GM18517 (cell line): ENCODE data around the gene ADAMTS10.
"Not testable (repeated sequence)": the region's sequence is repeated elsewhere in the genome, so short reads cannot be mapped to it uniquely, and the experiment has no call there.

Source experiments
- ATAC-seq: cut with Tn5 transposase; IDR thresholded peaks from one replicate; pipeline ENCODE4 v1.9.1; 2021; ENCODE audit warnings: mild to moderate bottlenecking, moderate library complexity; ENCODE audit not compliant: unreplicated experiment

The ADAMTS10 gene

DNA sequence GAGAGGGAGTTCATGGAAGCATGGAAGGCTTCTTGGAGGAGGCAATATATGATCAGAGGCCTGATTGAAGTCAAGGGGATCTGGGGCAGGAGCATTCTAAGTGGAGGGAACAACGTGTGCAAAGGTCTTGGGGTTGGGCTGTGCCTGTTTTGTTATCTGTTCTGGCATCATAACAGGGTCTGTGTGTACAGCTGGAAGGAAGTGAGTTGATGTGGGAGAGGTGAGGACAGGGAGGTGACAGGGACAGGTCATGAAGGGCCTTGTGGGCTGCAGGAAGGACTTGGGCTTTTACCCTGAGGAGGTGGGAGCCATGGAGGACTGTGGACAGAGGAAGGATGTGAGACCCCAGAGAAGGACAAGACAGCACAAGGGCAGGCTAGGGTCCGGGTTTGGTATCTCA is 18.7 kb upstream of the ADAMTS10 start:
- ATAC-seq = no peak

DNA sequence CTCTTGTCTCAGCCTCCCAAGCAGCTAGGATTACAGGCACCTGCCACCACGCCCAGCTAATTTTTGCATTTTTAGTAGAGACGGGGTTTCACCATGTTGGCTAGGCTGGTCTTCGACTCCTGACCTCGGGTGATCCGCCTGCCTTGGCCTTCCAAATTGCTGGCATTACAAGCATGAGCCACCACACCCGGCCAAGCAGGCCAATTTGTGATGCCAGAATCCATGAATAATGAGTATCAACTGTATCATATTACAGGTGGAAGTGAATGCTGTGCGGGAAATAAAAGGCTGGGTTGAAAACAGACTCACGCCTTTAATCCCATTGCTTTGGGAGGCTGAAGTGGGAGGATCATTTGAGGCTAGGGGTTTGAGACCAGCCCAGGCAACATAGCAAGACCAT is 16.3 kb upstream of the ADAMTS10 start:
- no peak for ATAC-seq

DNA sequence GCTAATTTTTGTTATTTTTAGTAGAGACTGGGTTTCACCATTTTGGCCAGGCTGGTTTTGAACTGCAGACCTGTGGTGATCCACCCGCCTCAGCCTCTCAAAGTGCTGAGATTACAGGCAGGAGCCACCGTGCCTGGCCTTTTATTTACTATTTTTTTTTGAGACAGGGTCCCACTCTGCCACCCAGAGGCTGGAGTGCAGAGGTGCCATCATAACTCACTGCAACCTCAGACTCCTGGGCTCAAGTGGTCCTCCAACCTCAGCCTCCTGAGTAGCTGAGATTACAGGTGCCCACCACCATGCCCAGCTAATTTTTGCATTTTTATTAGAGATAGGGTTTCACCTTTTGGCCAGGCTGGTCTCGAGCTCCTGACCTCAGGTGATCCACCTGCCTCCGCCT is 12.4 kb upstream of the ADAMTS10 start:
- ATAC-seq = not testable (repeated sequence)

DNA sequence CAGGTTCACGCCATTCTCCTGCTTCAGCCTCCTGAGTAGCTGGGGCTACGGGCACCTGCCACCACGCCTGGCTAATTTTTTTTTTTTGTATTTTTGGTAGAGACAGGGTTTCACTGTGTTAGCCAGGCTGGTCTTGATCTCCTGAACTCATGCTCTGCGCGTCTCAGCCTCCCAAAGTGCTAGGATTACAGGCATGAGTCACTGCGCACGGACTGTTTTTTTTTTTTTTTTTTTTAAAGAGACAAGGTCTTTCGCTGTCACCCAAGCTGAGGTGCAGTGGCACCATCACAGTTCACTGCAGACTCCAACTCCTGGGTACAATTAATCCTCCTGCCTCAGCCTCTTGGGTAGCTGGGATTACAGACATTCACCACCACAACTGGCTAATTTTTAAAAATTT is 8.2 kb upstream of the ADAMTS10 start:
- no peak for ATAC-seq

DNA sequence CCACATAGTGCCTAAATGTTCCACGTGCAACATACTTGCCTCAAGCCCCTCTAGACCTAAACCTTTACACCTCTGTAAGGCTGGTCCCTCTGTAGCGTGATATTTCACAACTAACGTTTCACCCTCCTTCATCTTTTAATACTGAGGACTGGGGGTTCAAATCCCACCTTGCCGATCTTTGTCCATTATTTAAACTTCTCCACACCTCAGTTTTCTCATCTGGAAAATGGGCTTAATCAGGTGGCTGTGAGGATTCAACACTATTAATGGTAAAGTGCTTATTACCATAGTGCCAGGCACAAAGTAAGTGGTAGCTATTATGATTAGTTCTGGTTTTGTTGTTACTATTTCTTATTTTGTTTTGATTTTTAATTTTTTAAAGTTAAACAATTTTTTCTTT is 7.5 kb upstream of the ADAMTS10 start:
- ATAC-seq = no peak

DNA sequence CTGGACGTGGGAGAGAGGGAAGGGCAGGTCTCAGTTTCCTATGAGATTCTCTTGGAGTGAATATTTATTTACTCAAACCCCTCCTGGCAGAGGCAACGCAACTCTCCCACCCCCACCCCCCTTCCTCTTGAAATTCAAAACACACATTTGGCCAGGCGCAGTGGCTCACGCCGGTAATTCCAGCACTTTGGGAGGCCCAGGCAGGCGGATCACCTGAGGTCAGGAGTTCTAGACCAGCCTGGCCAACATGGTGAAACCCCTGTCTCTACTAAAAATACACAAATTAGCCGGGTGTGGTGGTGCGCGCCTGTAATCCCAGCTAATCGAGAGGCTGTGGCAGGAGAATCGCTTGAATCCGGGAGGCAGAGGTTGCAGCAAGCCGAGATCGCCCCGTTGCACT is 6.8 kb upstream of the ADAMTS10 start:
- not testable (repeated sequence) for ATAC-seq

DNA sequence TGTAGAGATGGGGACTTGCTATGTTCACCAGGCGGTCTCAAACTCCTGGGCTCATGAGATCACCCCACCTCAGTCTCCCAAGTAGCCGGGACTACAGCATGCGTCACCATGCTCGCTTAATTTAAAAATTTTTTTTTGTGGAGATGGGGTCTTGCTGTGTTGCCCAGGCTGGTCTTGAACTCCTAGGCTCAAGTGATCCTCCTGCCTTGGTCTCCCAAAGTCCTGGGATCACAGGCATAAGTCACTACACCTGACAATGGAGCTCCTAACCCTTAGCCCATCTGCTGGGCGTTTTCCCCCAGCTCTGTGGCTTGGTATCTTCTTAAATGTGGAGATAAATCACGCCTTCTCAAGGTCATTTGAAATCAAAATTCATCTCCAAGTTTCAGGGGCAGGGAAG is 6.3 kb upstream of the ADAMTS10 start:
- ATAC-seq = no peak

DNA sequence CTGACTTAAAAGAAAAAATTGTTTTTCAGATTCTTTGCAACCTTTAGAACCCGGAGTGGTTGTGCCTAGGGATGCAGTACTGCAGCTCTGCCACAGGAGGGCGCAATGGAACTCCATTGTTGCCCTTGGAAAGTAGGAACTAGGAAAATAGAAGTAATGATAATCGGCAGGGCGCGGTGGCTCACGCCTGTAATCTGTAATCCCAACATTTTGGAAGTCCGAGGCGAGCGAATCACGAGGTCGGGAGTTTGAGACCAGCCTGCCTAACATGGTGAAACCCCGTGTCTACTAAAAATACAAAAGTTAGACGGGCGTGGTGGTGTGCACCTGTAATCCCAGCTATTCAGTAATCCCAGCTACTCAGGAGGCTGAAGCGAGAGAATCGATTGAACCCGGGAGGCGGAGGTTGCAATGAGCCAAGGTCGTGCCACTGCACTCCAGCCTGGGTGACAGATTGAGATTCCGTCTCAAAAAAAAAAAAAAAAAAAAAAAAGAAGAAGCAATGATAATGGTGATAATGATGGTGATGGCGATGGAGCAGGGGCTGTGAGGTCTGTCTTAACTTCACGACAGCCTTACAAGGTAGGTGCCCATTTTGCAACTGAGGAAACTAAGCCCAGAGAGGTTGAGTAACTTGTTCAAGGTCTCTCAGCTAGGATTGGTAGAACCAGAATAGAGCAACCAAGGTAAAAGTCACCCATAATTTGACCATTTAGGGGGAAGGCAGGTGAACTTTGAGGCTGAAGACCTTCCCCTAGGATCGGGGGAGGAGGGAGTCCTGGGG is 5.5 kb upstream of the ADAMTS10 start:
- no peak for ATAC-seq

DNA sequence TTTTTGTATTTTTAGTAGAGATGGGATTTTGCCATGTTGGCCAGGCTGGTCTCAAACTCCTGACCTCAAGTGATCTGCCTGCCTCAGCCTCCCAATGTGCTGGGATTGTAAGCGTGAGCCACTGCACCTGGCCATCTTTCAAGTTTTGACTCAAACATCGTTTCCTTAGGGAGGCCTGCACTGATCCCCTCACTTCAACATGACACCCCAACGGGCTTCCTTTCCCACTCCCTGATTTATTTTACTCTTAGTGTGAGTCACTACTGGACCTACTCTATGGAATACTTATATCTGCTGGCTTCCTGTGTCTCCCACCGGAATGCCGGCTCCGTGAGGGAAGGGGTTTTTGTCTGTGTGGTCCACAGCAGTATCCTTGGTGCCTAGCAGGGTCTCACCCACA is 4.5 kb upstream of the ADAMTS10 start:
- ATAC-seq = no peak

DNA sequence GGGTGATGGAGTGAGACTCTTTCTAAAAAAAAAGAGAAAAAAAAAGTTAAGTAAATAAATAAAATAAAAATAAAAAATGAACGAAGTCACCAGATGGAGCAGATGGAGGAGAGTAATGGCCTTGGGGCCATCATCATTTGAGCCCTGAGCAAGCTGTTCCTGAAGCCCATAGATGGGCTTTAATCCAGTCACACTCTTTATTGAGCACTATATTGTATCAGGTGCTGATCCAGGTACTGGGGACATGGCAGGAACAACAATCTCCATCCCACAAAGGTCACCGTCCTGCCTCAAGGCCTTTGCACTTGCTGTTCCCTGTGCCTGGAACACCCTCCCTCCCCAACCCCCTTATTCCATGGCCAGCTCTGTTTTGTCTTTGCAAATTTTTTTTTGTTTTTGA is 3.9 kb upstream of the ADAMTS10 start:
- no peak for ATAC-seq

DNA sequence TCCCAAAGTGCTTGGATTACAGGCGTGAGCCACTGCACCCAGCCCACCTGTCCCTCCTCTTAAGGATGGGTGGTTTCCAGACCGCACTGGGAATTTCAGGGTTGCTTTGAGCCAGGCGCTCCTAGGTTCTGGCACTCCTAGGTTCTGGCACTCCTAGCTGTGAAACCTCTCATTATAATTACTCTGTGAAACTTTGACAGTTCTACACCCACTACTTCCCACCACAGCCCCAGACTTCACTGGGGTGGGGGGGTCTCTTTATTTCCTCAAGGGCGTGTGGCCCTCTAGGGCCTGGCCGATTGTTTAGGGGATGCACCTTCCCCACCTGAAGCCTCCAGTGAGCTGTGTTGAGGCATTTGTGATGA is 2.3 kb upstream of the ADAMTS10 start:
- ATAC-seq = no peak

DNA sequence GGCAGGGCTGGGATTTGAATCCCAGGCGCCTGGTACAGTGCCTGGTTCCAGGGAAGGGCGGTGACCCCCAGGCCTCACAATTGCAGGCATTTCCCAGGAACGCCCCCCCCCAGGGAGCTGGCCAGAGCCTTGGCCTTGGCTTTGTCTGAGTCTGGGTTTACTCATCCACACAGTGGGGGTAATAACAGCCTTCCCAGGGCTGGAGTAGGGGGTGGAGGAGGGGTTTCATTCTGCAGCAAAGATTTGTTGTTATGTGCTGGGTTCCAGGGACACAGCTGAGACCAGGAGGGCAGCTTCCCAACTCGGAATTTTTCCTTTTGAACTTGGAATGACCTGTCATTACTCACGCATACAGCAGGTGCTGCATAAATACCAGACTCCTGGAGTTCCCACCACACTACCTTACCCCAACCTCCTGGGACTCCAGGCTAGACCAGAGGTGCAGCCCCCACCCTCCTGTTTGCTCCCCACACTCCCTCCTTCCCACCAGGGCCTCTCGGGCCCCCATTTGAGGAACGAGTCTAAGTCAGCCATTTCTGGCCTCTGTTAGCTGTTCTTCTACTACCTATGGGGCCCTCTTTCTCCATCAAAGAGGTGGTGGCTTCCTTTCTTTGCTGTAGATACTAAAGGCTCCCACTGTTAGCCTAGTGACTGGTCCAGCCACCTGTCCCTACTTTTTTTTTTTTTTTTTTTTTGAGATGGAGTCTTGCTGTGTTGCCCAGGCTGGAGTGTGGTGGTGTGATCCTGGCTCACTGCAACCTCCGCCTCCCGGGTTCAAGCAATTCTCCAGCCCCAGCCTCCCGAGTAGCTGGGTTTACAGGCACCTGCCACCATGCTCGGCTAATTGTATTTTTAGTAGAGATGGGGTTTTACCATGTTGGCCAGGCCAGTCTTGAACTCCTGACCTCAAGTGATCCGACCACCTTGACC is 1.6 kb upstream of the ADAMTS10 start:
- ATAC-seq = no peak

DNA sequence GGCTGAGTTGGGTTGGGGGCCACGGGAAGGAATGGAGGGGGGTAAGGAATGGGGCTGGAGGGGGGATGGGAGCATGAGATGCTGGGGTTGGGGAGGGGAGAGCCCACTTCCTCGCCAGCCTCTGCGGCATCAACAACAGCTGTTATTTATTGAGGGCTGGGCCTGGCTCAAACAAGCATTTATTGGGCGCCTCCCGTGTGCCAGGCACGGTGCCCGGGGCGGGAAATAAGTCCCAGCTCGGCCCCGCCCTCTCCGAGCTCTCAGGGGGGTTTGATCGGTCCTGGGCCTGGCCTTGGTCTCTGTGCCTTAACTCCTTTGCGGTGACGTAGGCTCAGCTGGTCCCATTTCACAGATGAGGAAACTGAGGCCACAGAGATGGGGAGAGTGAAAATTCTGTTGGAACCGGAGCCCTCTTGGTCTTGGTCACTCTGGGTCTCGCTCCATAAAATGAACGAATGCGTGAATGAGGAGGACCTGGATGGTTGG is 919 bp upstream of the ADAMTS10 start:
- no peak for ATAC-seq

DNA sequence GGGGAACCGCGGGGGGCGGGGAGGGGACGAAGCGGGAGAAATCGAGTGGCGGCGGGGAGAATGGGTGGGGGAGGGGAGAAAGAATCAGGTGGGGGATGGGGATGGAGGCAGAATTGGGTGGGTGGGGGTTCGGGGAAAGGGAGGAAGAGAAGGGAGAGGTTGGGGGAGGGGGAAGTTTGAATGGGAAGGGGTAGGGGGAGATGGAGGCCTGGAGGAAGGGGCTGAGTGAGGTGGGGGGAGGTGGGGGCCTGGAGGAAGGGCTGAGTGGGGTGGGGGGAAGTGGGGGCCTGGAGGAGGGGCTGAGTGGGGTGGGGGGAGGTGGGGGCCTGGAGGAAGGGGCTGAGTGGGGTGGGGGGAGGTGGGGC is 403 bp upstream of the ADAMTS10 start:
- no peak for ATAC-seq

DNA sequence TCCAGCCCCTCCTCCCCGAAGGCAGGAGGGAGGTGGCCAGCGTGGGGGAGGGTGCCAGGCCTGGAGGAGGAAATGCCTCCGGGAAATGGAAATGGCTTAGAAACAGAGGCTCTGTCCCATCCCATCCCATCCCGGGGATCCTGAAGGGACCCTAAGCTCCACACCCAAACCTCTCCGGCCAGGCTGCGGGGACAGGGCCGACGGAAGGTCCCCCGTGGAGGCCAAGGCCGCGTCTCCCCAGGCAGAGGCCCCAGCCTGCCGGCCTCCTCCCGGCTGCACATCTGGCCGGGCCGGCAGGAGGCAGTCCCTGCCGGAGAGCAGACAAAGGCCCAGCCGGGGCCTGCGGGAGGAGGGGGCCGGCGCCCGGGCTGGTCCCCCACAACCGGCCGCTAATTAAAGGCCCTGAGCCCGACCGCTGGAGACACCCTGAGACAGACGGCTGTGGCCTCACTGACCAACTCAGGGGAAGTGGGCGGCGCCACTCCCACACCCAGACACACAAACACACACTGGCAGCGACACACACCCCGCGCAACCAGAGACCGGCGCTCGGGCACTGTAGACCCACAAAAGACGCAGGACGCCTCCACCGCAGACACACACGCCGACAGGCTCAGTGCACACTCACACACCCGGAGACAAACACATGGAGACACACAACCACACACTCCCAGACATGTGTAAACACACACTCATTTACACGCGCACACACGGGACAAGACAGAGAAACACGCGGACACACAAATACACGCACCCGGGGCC is 1.1 kb downstream of the ADAMTS10 start:
- no peak for ATAC-seq

DNA sequence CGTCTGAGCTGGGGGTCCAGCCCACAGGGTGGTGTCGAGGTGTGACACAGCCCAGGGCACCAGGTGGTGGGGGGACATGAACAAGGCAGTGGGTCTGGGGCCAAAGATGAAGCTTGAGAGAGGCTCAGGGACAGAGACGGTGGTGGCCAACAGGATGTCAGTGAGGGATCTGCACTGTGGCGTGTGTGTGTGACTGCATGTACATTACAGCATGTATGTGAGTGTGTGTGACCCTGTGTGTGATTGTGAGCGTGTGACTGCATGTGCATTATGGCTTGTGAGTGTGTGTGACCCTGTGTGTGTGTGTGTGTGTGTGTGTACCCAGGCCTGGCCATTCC is 1.6 kb downstream of the ADAMTS10 start:
- ATAC-seq = no peak

DNA sequence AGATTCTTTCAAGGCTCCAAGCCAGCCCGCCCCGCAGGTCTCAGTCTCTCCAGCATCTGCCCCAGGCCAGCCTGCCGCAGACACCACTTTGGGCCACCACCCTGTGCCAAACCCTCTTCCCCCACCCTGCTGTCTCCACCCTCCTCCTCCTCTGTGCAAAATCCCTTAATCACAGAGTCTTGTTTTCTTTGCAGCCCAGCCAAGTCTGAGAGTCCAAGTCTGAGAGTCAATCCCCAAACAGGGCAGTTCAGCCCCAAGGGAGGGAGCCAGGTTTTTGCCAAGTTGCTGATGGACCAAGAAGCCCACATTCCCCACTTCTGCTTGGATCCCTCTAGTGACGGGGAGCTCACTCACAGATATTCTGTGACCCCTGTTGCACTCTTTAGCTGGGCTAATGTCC is 3.1 kb downstream of the ADAMTS10 start:
- ATAC-seq = no peak

DNA sequence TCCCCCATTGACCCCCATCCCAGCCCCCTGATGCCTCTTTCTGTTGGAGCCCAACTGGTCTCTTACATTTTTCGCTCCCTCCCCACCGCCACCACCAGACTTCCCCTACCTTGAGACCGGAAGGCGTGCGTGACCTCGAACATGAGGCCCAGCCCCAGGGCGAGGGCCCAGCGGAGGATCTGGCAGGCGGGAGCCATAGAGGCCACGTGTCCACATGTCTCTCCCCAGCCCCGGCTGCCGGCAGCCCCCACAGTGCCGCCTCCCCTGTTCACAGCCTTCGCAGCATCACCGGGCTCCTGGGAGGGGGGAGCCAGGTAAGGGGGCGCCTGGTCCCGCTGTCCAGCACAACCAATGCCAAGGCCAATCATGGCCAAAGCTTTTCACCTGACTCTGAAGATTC is 5.0 kb downstream of the ADAMTS10 start:
- ATAC-seq = no peak

DNA sequence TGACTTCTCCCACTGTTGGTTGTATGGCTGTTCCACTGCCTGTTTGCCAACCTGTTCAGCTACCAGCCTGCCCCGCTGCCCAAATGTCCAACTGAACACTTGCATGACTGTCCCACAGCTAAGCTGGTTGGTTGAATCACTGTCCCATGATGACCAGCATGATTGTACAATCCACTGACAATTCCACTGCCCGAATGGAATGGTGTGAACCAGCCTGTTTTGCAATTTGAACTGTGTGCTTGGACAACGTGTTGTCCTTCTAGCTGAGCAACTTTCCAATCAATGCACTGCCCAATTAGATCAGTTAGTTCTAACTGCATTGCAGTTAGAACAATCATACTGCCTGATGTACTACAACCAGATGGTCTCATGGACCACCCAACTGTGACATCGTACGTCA is 8.7 kb downstream of the ADAMTS10 start:
- no peak for ATAC-seq

DNA sequence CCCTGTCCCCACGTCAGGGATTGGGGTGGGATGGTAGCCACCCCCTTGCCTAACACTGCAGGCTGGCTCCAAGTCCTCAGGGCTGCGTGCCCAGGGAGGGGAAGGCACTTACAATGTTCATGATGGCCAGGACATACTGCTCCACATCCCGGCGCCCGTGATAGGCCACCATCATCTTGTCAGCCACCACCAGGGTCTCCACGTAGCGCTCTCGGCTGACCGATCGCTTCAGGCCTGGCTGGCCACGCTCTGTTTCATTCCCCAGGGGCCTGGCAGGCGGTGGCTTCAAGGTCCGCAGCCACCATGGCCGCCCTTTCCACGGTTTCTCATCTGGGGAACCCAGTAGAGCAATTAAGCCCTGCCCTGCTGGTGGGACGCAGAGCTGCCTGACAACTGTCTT is 9.7 kb downstream of the ADAMTS10 start:
- ATAC-seq = no peak

DNA sequence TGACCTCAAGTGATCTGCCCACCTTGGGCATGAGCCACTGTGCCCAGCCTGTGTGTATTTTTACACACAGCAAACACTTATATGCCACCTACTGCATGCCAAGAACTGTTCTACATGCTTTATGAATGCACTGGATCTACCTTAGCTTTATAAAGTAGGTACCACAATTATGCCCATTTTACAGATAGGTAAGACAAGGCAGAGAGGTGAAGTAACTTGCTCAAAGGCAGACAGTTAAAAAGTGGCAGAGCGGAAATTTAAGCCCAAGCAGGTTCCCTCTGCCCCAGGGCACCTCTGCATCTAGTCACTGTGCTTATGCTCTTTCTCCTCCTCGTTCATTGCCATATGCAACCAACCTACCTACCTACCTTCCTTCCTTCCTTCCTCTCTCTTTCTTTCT is 10.5 kb downstream of the ADAMTS10 start:
- ATAC-seq = no peak

DNA sequence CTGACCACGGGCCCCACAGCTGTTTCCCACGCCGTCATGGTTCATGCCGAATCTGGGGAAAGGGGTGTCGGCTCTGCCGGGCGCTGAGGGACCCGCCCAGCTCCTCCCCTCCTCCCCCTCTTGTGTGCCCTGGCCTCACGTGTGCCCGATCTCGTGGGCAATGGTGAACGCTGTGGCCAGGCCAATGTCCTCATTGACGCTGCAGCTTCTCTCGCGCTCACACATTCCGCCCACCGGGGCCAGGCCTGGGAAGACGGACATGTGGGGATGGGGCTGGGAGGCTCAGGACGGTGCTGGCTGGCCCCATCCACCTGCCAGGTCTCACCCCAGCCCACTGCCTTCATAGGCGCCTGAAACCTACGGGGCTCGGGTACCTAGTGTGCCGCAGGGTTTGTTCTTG is 14.3 kb downstream of the ADAMTS10 start:
- no peak for ATAC-seq
